Measurements from ENCODE around the gene GPR21.

Gene GPR21

GRCh38 chr9:123064716-123065115 lies 31.2 kb downstream of the GPR21 start:
- peaks cover 18% of the 10 kb centered on the region for H3K36me3 ChIP-seq (ENCODE audit: low read length)
- no peaks in the 10 kb centered on the region for H3K27me3 ChIP-seq (ENCODE audit: low read length)
- no peak overlapping the region for H3K4me2 ChIP-seq (ENCODE audit: low read depth, low read length, poor library complexity, severe bottlenecking)
- H3K27ac ChIP-seq (ENCODE audit: low read depth, low read length), result no peak overlapping the region
- no peak overlapping the region for H3K4me3 ChIP-seq (ENCODE audit: insufficient read depth, low read length, poor library complexity, severe bottlenecking)
- no peaks in the 10 kb centered on the region for H3K9me3 ChIP-seq (ENCODE audit: insufficient read depth, low read length)
- no peaks in the 10 kb centered on the region for H3K79me2 ChIP-seq (ENCODE audit: insufficient read depth, low read length)
- no peak overlapping the region for H2AFZ ChIP-seq (ENCODE audit: low read depth, low read length, severe bottlenecking)
- no peak overlapping the region for H3K9ac ChIP-seq (ENCODE audit: low read length)
- H4K20me1 ChIP-seq (ENCODE audit: low read depth, low read length), result no peaks in the 10 kb centered on the region
- TF ChIP-seq CTCF (IDR thresholded peaks at IDR 0.05; ENCODE audit: insufficient read depth, low read length, poor library complexity, severe bottlenecking) (no peak), EZH2phosphoT487 (conservative IDR thresholded peaks at IDR 0.05; ENCODE audit: low read length) (no peak)
- no peaks in the 10 kb centered on the region for H3F3A ChIP-seq (ENCODE audit: insufficient read depth)
- H3K9me2 ChIP-seq (replicated peaks; ENCODE audit: insufficient read depth, low read length), result no peaks in the 10 kb centered on the region

DNA sequence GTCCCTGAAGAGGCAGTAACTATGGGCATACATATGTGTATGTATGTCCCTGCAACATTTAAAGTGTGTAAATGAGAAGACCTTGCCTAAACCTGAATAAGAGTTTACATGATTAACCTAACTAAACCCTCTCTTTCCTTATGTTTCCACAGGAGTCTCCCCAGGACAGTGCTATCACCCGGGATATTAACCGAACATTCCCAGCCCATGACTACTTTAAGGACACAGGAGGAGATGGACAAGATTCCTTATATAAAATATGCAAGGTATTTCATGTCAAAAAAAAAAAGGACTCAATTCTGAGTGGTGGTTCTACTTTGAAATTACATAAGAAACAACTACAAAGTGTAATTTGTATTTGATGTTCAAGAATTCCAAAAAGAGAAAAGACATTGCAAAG lies 31.7 kb downstream of the GPR21 start:
- no peaks in the 10 kb centered on the region for H3K79me2 ChIP-seq (ENCODE audit: insufficient read depth, low read length)
- no peak overlapping the region for H2AFZ ChIP-seq (ENCODE audit: low read depth, low read length, severe bottlenecking)
- no peaks in the 10 kb centered on the region for H3K9me3 ChIP-seq (ENCODE audit: insufficient read depth, low read length)
- H3K36me3 ChIP-seq (ENCODE audit: low read length), result peaks cover 18% of the 10 kb centered on the region
- H3K27ac ChIP-seq (ENCODE audit: low read depth, low read length), result no peak overlapping the region
- no peak overlapping the region for H3K4me3 ChIP-seq (ENCODE audit: insufficient read depth, low read length, poor library complexity, severe bottlenecking)
- H3K4me2 ChIP-seq (ENCODE audit: low read depth, low read length, poor library complexity, severe bottlenecking), result no peak overlapping the region
- no peaks in the 10 kb centered on the region for H3F3A ChIP-seq (ENCODE audit: insufficient read depth)
- H3K9me2 ChIP-seq (replicated peaks; ENCODE audit: insufficient read depth, low read length), result no peaks in the 10 kb centered on the region
- H3K27me3 ChIP-seq (ENCODE audit: low read length), result no peaks in the 10 kb centered on the region
- TF ChIP-seq CTCF (IDR thresholded peaks at IDR 0.05; ENCODE audit: insufficient read depth, low read length, poor library complexity, severe bottlenecking), result no peak
- TF ChIP-seq EZH2phosphoT487 (conservative IDR thresholded peaks at IDR 0.05; ENCODE audit: low read length), result no peak
- H3K9ac ChIP-seq (ENCODE audit: low read length), result no peak overlapping the region
- no peaks in the 10 kb centered on the region for H4K20me1 ChIP-seq (ENCODE audit: low read depth, low read length)

DNA sequence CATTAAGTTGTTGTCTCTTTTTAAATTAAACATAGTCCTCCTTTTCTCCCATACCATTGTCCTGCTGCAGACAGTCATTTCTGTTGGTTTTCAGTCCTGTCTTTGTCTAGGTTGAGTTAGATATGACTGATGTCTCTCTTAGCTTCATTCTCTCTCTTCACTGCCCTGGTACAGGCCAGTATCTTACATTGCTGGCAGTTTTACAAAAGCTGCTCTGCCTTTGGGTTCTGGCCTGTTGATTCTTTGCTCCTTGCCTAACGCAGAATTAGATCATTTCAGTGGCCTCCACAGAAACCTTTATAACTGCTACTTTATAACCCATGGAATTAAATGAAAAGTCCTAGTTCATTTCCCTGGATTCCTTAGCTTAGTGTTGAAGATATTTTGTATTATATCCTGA lies 33.7 kb downstream of the GPR21 start:
- Histone ChIP-seq H3K27me3 (ENCODE audit: low read length) (no peaks in the 10 kb centered on the region), H4K20me1 (ENCODE audit: low read depth, low read length) (no peaks in the 10 kb centered on the region), H3K36me3 (ENCODE audit: low read length) (peaks cover 24% of the 10 kb centered on the region), H2AFZ (ENCODE audit: low read depth, low read length, severe bottlenecking) (no peak overlapping the region), H3F3A (ENCODE audit: insufficient read depth) (0 out of 2 replicates have a peak, but pooled peaks cover 4% of the 10 kb centered on the region), H3K9ac (ENCODE audit: low read length) (no peak overlapping the region), H3K4me3 (ENCODE audit: insufficient read depth, low read length, poor library complexity, severe bottlenecking) (no peak overlapping the region), H3K9me2 (replicated peaks; ENCODE audit: insufficient read depth, low read length) (no peaks in the 10 kb centered on the region), H3K4me2 (ENCODE audit: low read depth, low read length, poor library complexity, severe bottlenecking) (no peak overlapping the region), H3K27ac (ENCODE audit: low read depth, low read length) (no peak overlapping the region), H3K79me2 (ENCODE audit: insufficient read depth, low read length) (no peaks in the 10 kb centered on the region), H3K9me3 (ENCODE audit: insufficient read depth, low read length) (no peaks in the 10 kb centered on the region)
- no peak for TF ChIP-seq EZH2phosphoT487 (conservative IDR thresholded peaks at IDR 0.05; ENCODE audit: low read length)
- no peak for TF ChIP-seq CTCF (IDR thresholded peaks at IDR 0.05; ENCODE audit: insufficient read depth, low read length, poor library complexity, severe bottlenecking)
